Caco-2 (cell line): ENCODE data around the gene FIGNL1. TPM values are rescaled to one million over a fixed set of nuclear protein-coding genes. Genes with fewer than 3 reads are reported as not detected.

Experiments
- BruUV-seq: library from RNA; stranded (reverse); fragments of 400-500 nt; replicated peaks from 2 replicates; lab custom pipeline; 2021; lab: Mats Ljungman, UMichigan
- CTCF ChIA-PET: fragments of 300-600 bp; sonication (Branson Sonifier 250); formaldehyde crosslinking; loops from one replicate; lab custom pipeline; 2022; ENCODE audit warnings: antibody characterized with exemption; lab: Charles Lee
- POLR2A ChIA-PET: fragments of 300-600 bp; sonication (Branson Sonifier 250); formaldehyde crosslinking; loops from one replicate; lab custom pipeline; 2022; ENCODE audit warnings: antibody characterized with exemption; lab: Charles Lee
- DNase-seq, 2 experiments: peaks; one replicate each; pipeline versions ENCODE4 v3.0.0 to v3.0.0-alpha.2; 2020 to 2022
- H3K27me3 ChIP-seq: replicated peaks from 2 replicates; pipeline ENCODE4 v1.6.0; 2011; ENCODE audit warnings: low read length; ENCODE audit not compliant: control insufficient read depth, insufficient read depth
- H3K36me3 ChIP-seq: 2 replicates; pipeline ENCODE4 v1.5.1; 2011; ENCODE audit warnings: low read length; ENCODE audit not compliant: control insufficient read depth, insufficient read depth
- H3K4me1 ChIP-seq: fragments of 250-450 bp; sonication (Bioruptor Pico); 2 replicates; pipeline ENCODE4 v1.5.1; 2020; ENCODE audit warnings: mild to moderate bottlenecking
- H3K4me3 ChIP-seq: 2 replicates; pipeline ENCODE4 v1.5.1; 2011; ENCODE audit warnings: low read depth, mild to moderate bottlenecking, control low read depth, low read length
- H3K9me3 ChIP-seq: fragments of 250-450 bp; sonication (Bioruptor Pico); 2 replicates; pipeline ENCODE4 v1.5.1; 2020; ENCODE audit warnings: mild to moderate bottlenecking, moderate library complexity
- H3K27ac Mint-ChIP-seq: one replicate; pipeline ENCODE4 v1.8.0; 2022; ENCODE audit warnings: mixed read lengths; ENCODE audit not compliant: unreplicated experiment
- H3K27me3 Mint-ChIP-seq: one replicate; pipeline ENCODE4 v1.8.0; 2022; ENCODE audit warnings: mixed read lengths; ENCODE audit not compliant: insufficient read depth, unreplicated experiment
- H3K36me3 Mint-ChIP-seq: one replicate; pipeline ENCODE4 v1.8.0; 2022; ENCODE audit warnings: mild to moderate bottlenecking, mixed read lengths; ENCODE audit not compliant: insufficient read depth, unreplicated experiment
- H3K4me1 Mint-ChIP-seq: one replicate; pipeline ENCODE4 v1.8.0; 2022; ENCODE audit warnings: low read depth, mixed read lengths; ENCODE audit not compliant: unreplicated experiment
- H3K4me3 Mint-ChIP-seq: one replicate; pipeline ENCODE4 v1.8.0; 2022; ENCODE audit warnings: mild to moderate bottlenecking, moderate library complexity, mixed read lengths; ENCODE audit not compliant: unreplicated experiment
- H3K9me3 Mint-ChIP-seq: one replicate; pipeline ENCODE4 v1.8.0; 2022; ENCODE audit warnings: mixed read lengths; ENCODE audit not compliant: unreplicated experiment
- CTCF ChIP-seq, 2 experiments: fragments of 200-600 bp in 1 of 2; IDR thresholded peaks; 1 replicate in 1 of 2; 2 replicates in 1 of 2; pipeline versions ENCODE4 v1.5.1 to v1.8.0; 2011 to 2022; ENCODE audit warnings: antibody characterized with exemption in 1 of 2, control low read depth in 1 of 2, inconsistent platforms in 1 of 2, low read depth in 1 of 2, low read length in 1 of 2, mild to moderate bottlenecking in 1 of 2, moderate library complexity in 1 of 2; ENCODE audit not compliant: insufficient read depth in 1 of 2, severe bottlenecking in 1 of 2, unreplicated experiment in 1 of 2
- intact Hi-C: fragments of 100-400 bp; cut with micrococcal nuclease; formaldehyde crosslinking; loops from one replicate; pipeline ENCODE4 v1.10.0; 2022; ENCODE audit not compliant: unreplicated experiment
- total RNA-seq: library from RNA; stranded (reverse); gene quantifications from 2 replicates; pipeline ENCODE4 v1.2.3, GENCODE V29; 2022

The FIGNL1 gene
- total RNA-seq, 1 experiment from 2014 or later: 47.2 TPM

GRCh38 chr7:50406935-50407334 lies 43.2 kb downstream of the FIGNL1 start:
- ChIA-PET POLR2A (no interaction called here), CTCF (no interaction called here)
- TF ChIP-seq CTCF (IDR thresholded peaks at IDR 0.05; ENCODE audit: insufficient read depth in 1 of 2, low read depth in 1 of 2, low read length in 1 of 2, severe bottlenecking in 1 of 2, unreplicated experiment in 1 of 2): no peak
- Mint-ChIP-seq H3K27ac (no peak overlapping the region), H3K9me3 (no peaks in the 10 kb centered on the region), H3K4me3 (no peak overlapping the region), H3K27me3 (peaks cover 19% of the 10 kb centered on the region), H3K4me1 (no peaks in the 10 kb centered on the region), H3K36me3 (no peaks in the 10 kb centered on the region)
- no TSS peak for BruUV-seq
- intact Hi-C loops: no loop called here
- Histone ChIP-seq H3K4me1 (no peaks in the 10 kb centered on the region), H3K36me3 (no peaks in the 10 kb centered on the region), H3K27me3 (no peaks in the 10 kb centered on the region; the same call in none of the 2 replicates), H3K9me3 (no peaks in the 10 kb centered on the region), H3K4me3 (no peak overlapping the region)
- DNase-seq: no peak

GRCh38 chr7:50405221-50405620 lies 44.9 kb downstream of the FIGNL1 start:
- CTCF ChIA-PET: no interaction called here
- Histone ChIP-seq H3K9me3 (no peaks in the 10 kb centered on the region), H3K27me3 (no peaks in the 10 kb centered on the region; the same call in none of the 2 replicates), H3K36me3 (no peaks in the 10 kb centered on the region), H3K4me1 (no peaks in the 10 kb centered on the region), H3K4me3 (no peak overlapping the region)
- Mint-ChIP-seq H3K27me3 (peaks cover 25% of the 10 kb centered on the region), H3K4me1 (no peaks in the 10 kb centered on the region), H3K27ac (no peak overlapping the region), H3K4me3 (no peak overlapping the region), H3K9me3 (no peaks in the 10 kb centered on the region), H3K36me3 (no peaks in the 10 kb centered on the region)
- no TSS peak for BruUV-seq
- no peak for DNase-seq
- intact Hi-C loops: no loop called here
- POLR2A ChIA-PET: no interaction called here
- no peak for TF ChIP-seq CTCF (IDR thresholded peaks at IDR 0.05; ENCODE audit: insufficient read depth in 1 of 2, low read depth in 1 of 2, low read length in 1 of 2, severe bottlenecking in 1 of 2, unreplicated experiment in 1 of 2)

GRCh38 chr7:50404392-50404791 lies 45.8 kb downstream of the FIGNL1 start:
- peak in 1 of 2 experiments; percentile 26 for DNase-seq
- no TSS peak for BruUV-seq
- TF ChIP-seq CTCF (IDR thresholded peaks at IDR 0.05; ENCODE audit: insufficient read depth in 1 of 2, low read depth in 1 of 2, low read length in 1 of 2, severe bottlenecking in 1 of 2, unreplicated experiment in 1 of 2): peak in 1 of 2 experiments; percentile 22
- POLR2A ChIA-PET: interaction anchor here (0.6 kb wide), 1 partner anchor 195 kb away, joined by 3 read pairs; no protein-coding TSS in a partner anchor
- Mint-ChIP-seq H3K36me3 (no peaks in the 10 kb centered on the region), H3K4me3 (no peak overlapping the region), H3K27ac (no peak overlapping the region), H3K4me1 (no peaks in the 10 kb centered on the region), H3K27me3 (peaks cover 25% of the 10 kb centered on the region), H3K9me3 (no peaks in the 10 kb centered on the region)
- no peaks in the 10 kb centered on the region for H3K36me3 ChIP-seq
- H3K9me3 ChIP-seq: no peaks in the 10 kb centered on the region
- intact Hi-C loops: no loop called here
- H3K27me3 ChIP-seq: no peaks in the 10 kb centered on the region; the same call in none of the 2 replicates
- CTCF ChIA-PET: no interaction called here
- H3K4me1 ChIP-seq: no peaks in the 10 kb centered on the region
- no peak overlapping the region for H3K4me3 ChIP-seq
